ENCODE measurements around the gene BCAS3. TPM values are rescaled to one million over a fixed set of nuclear protein-coding genes. Genes with fewer than 3 reads are reported as not detected.

Gene BCAS3
- total RNA-seq, 1 experiment from 2014 or later, result 26.3 TPM

DNA sequence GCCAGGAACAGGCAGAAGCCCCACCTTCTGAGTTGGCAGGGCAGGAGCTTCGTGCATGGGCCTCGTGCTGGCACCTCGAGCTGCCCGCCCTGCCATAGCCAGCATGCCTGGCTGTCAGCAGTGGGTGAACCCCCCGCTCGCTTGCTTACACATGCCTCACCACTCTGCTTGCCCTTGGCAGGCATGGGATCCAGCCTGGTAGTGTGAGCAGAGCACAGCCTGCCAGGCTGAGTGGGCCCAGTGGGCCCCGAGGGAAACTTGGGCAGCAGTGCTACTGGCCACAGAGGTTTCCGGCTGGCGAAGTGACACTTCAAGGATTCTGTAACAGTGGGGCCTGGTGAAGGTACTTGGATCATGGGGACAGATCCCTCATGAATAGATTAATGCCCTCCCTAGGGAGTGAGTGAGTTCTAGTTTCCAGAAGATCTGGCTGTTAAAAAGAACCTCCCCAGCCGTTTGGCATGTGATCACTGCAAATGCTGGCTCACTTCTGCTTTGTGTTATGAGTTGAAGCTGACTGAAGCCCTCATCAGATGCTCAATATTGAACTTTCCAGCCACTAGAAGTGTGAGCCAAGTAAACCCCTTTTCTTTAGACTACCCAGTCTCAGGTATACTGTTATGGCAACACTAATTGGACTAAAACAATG lies 114.7 kb downstream of the BCAS3 start (continued):
- TF ChIP-seq EZH2phosphoT487 (IDR thresholded peaks at IDR 0.05; ENCODE audit: borderline replicate concordance), result no peak
- TF ChIP-seq YY1 (IDR thresholded peaks at IDR 0.05; ENCODE audit: extremely low read depth, insufficient replicate concordance, low read depth, low read length), result no peak
- no peak for TF ChIP-seq JUND (IDR thresholded peaks at IDR 0.05)
- no peak for TF ChIP-seq RAD21 (IDR thresholded peaks at IDR 0.05; ENCODE audit: low read depth)
- TF ChIP-seq SRF (IDR thresholded peaks at IDR 0.05; ENCODE audit: low read depth), result no peak
- no peak for TF ChIP-seq POLR2A (IDR thresholded peaks at IDR 0.05; ENCODE audit: borderline replicate concordance, extremely low read depth, insufficient read depth, insufficient read length)
- TF ChIP-seq EZH2 (IDR thresholded peaks at IDR 0.05), result no peak
- no peak for TF ChIP-seq MAX (IDR thresholded peaks at IDR 0.05)
- no peak for TF ChIP-seq ELF1 (IDR thresholded peaks at IDR 0.05; ENCODE audit: borderline replicate concordance, low read depth)

DNA sequence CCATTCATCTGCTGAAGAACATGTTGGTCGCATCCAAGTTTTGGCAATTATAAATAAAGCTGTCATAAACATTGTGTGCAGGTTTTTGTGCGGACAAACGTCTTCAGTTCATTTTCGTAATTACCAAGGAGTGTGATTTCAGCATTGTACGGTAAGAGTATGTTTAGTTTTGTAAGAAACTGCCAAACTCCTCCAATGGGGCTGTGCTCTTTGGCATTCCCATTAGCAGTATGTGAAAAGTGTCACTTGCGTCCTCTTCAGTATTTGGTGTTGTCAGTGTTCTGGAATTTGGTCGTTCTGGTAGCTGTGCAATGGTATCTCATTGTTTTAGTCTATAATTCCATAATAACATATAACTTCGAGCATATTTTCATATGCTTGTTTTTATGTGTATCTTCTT lies 120.9 kb downstream of the BCAS3 start:
- no peak for DNase-seq (ENCODE audit: low read depth, low spot score)
- H3K27me3 ChIP-seq (ENCODE audit: insufficient read depth, low read length), result no peaks in the 10 kb centered on the region
- H3K9ac ChIP-seq (ENCODE audit: low read length), result no peak overlapping the region
- H3K9me2 ChIP-seq (ENCODE audit: insufficient read depth), result no peaks in the 10 kb centered on the region
- no peak overlapping the region for H3K4me2 ChIP-seq (ENCODE audit: low read length)
- H3K27ac ChIP-seq (ENCODE audit: low read depth, low read length), result no peak overlapping the region
- ChIA-PET CTCF (no interaction called here), RAD21 (ENCODE audit: low non-redundant PET in 1 of 2, low total read pairs in 2 of 2, uncharacterized antibody in 2 of 2, unreplicated experiment in 2 of 2) (no interaction called here), POLR2A (no interaction called here)
- H3K36me3 ChIP-seq (ENCODE audit: control insufficient read depth in 1 of 2, insufficient read depth in 2 of 2, low read length in 2 of 2), result no peaks in the 10 kb centered on the region
- no peak overlapping the region for H2AFZ ChIP-seq (ENCODE audit: low read depth, low read length, poor library complexity, severe bottlenecking)
- no peaks in the 10 kb centered on the region for H3K9me3 ChIP-seq (ENCODE audit: control insufficient read depth in 1 of 2, insufficient read depth in 1 of 2, low read depth in 1 of 2, low read length in 2 of 2)
- no TSS peak for BruUV-seq (replicated peaks)
- no peaks in the 10 kb centered on the region for H3K4me1 ChIP-seq (ENCODE audit: control insufficient read depth in 1 of 2, insufficient read depth in 2 of 2, low read length in 2 of 2)
- no peak for ATAC-seq
- H3K79me2 ChIP-seq (ENCODE audit: insufficient read depth, low read length), result no peaks in the 10 kb centered on the region
- H3K4me3 ChIP-seq (replicated peaks in 1 of 2; ENCODE audit: low read depth in 1 of 2, low read length in 2 of 2), result no peak overlapping the region
- intact Hi-C loops (cut with micrococcal nuclease), result no loop called here
- H4K20me1 ChIP-seq (ENCODE audit: insufficient read depth), result no peaks in the 10 kb centered on the region
- TF ChIP-seq CEBPB (IDR thresholded peaks at IDR 0.05; ENCODE audit: low read depth) (no peak), SIN3A (IDR thresholded peaks at IDR 0.05; ENCODE audit: low read depth) (no peak), ZFX (IDR thresholded peaks at IDR 0.05) (no peak), EGR1 (IDR thresholded peaks at IDR 0.05; ENCODE audit: low read depth) (no peak), JUND (IDR thresholded peaks at IDR 0.05) (no peak), SRF (IDR thresholded peaks at IDR 0.05; ENCODE audit: low read depth) (no peak), CTCF (IDR thresholded peaks at IDR 0.05 in 2 of 3, conservative IDR thresholded peaks at IDR 0.05 in 1 of 3; ENCODE audit: borderline replicate concordance in 1 of 3, insufficient read depth in 1 of 3, low read depth in 2 of 3, low read length in 2 of 3) (no peak), EZH2 (IDR thresholded peaks at IDR 0.05) (no peak), POLR2AphosphoS5 (IDR thresholded peaks at IDR 0.05; ENCODE audit: low read depth, low read length) (no peak), TCF7L2 (IDR thresholded peaks at IDR 0.05; ENCODE audit: borderline replicate concordance, extremely low read depth, insufficient read depth, insufficient read length) (no peak), REST (IDR thresholded peaks at IDR 0.05; ENCODE audit: low read depth) (no peak), FOSL1 (IDR thresholded peaks at IDR 0.05; ENCODE audit: low read depth) (no peak), EZH2phosphoT487 (IDR thresholded peaks at IDR 0.05; ENCODE audit: borderline replicate concordance) (no peak), ZBTB33 (IDR thresholded peaks at IDR 0.05; ENCODE audit: extremely low read depth, insufficient replicate concordance, low read length) (no peak)

All from HCT116 (cell line).